HG03378 (cell line): ENCODE data around the gene SH3BP2.
A peak's percentile ranks its signal among the peaks of the same experiment; 100 is the strongest.

Experiments
- ATAC-seq: cut with Tn5 transposase; IDR thresholded peaks from one replicate; pipeline ENCODE4 v1.9.1; 2021; ENCODE audit warnings: mild to moderate bottlenecking, moderate library complexity; ENCODE audit not compliant: unreplicated experiment

The SH3BP2 gene

DNA sequence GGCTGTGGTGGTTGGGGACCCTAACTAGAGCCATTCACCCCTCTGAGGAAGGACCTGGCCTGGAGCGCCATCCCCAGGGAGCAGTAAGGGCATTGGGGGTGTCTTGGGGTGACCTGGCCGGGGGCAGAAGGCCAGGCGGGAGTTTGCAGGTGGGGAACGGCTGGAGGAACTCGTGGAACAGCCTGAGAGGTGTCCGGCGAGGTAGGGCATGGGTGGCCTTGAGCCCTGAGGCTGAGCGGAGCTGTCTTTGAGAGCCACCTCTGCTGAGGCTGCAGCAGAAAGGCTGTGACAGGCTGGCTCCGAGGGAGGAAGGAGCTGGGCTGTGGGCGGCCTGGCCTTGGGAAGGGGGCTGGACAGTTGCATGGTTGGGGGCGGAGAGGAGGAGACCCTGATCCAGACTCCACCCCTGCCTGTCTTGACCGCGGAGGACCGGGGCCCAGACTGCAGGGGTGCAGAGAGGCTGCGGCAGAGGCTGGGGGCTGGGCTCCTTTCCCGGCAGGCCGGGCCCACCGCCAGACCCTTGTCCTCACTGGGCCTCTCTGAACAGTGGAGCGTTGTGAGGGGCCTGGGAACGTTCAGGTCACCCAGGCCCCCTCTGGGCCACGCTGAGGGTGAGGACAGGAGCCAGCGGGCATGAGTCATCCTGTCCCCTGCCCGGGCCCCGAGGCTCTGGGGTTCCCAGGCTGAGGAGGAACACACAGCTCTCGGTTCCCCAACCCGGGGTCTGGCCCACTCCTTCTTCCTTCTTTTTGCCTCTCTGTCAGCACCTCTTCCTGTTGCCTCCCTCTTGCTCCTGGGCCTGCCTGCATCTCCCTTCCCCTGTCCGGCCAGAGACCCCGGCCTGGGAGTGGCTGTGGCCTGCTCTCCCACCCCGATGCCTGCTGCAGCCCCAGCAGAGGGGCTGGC lies 8.1 kb downstream of the SH3BP2 start:
- no peak for ATAC-seq

DNA sequence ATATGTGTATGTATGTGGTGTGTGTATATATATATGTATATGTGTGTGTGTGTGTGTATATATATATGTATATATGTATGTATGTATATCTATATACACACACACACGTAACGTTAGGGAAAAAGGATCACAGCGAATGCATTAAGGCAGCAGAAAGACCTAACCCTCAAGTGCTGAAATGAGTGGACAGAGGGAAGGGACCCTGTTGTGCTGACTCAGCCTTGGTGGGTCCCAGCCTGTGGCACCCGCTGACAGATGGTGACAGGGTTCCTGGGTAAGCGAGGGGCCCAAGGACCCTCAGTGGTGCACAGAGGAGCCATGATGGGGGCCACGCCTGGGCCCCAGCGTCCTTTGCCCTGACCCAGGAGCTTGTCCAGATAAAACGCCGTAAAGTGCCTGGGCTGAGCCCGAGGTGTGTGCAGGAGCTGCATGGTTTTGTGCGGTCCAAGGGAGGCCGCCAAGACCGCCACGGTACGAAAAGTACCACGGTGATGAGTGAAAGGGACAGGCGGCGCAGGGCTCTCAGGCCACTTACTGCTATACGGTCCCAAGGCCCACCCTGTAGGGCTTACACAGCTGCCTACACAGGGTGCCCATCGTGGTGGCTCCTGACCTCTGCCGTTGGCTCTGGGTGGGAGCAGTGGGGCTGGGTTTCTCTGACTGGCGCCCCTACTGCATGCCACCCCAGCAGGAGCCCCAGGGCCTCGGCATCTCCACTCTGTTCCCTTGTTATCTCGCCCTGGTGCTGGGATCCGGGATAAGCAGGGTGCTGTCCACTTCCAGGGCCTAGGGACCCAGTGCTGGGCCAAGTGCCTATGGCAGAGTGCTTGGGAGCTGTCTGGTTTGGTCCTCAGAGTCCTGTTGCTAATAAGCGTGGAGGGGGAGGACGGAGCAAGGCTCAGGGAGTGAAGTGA lies 10.0 kb downstream of the SH3BP2 start:
- ATAC-seq, result no peak

DNA sequence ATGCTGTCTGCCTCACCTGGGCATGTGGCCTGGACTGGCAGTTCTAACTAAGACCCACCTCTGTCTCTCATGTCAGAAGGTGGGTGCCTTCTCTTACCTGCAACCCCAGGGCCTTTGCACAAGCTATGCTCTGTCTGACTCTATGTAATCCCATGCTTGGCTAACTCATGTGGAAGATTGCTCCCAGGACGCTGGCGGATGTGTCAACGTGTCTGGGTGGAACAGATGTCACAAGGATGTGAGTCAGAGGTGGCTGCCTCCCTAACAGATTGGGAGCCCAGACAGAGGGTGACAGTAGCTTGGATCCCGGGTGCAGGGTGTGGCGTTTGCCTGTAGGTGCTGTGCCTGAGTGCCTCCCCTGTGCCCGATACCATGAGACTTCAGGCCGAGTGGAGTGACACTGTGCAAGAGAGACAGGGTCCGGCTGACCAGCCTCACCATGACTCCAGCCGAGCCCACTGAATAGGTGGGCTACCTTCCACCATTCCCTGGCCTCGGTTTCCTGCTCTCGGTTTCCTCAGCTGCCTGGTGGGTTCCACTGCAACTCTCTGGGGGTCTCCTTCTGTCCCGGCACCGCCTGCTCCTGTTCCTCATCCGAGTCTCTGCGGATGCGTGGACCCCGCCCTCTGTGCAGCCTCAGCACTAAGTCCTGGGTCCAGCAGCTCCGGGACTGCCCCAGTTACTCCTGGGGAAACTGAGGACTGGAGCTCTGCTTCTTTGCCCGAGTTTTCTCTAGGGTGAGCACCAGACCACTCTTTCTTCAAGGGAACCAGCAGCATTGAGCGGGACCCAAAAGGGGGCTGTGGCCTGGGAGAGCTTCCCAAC lies 11.0 kb downstream of the SH3BP2 start:
- ATAC-seq, result no peak

DNA sequence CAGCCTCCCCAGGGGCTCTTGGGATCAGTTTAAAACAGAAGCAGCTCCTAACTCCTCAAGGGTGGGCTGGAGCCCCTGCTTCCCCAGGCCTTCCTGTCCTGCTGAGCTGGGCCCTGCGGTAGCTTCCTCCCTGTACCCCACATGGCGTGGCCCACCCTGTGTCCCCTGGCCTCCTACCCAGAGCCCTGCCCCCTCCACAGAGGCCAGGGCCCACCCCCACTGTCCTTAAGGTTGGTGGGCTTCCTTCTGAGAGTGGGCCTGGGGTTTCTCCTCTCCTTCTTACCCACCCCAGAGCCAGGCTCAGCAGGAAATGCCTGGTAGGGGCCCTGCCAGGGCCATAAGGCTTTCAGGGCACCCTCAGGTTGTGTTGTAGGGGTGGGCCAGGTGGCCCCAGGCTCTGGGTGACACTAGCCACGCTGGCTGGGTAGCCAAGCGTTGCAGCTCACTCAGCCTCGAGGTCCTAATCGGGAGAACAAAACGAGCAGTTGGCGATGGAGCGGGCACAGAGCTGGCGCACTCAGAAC lies 11.6 kb downstream of the SH3BP2 start:
- ATAC-seq, result no peak

DNA sequence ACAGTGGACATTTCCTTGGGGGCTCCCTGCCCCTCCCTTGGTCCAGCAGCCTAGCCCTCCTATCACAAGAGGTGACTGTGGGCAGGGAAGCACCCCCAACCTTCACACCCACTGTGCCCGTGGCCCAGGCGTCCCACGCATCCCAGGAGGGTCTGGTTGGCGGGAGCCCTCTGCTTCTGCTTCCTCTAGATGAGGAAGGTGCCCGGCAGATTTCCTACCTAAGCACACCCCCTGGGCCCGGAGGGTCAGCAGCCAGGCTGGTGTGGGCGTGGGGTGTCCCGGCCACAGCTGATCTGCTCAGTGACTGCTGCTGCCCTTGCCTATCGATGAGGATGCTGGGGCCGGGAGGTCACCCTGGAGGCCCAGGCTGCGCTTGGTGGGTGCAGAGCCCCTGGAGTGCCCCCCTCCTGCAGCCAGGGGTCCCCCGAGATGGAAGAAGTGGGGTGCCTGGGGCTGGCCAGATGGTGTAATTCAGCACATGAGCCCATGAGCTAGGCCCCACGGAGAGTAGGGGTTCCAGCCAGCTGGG lies 12.2 kb downstream of the SH3BP2 start:
- ATAC-seq, result no peak

DNA sequence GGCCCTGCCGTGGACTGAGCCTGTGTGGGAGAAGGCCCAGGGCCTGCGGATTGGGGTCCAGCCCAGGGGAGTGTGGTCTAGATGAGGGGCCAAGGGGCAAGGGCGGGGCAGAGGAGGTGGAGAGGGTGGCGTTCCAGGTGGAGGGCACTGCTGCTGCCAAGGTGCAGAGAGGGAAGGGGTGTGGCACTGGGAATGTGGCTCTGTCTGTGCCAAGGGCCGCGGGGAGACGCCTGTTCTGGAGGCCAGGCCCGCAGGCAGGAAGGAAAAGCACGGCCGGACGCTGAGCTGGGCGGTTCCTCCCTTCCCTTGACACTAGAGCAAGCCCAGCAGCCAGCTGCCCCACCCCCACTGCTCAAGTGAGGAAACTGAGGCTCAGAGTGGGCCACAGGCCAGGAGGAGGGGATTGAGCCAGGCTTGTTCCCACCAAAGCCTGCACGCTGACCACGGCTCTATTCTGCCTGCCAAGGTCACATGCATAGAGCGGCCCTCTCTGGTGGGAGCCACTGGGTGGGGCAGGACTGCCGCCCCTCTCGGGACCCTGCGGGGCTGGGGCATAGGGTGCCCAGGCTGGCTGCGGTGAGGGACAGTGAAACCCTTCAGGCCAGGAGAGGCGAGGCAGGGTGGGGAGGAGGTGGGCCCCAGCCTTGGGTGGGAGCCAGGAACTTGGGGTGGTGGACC lies 13.0 kb downstream of the SH3BP2 start:
- ATAC-seq, result no peak

DNA sequence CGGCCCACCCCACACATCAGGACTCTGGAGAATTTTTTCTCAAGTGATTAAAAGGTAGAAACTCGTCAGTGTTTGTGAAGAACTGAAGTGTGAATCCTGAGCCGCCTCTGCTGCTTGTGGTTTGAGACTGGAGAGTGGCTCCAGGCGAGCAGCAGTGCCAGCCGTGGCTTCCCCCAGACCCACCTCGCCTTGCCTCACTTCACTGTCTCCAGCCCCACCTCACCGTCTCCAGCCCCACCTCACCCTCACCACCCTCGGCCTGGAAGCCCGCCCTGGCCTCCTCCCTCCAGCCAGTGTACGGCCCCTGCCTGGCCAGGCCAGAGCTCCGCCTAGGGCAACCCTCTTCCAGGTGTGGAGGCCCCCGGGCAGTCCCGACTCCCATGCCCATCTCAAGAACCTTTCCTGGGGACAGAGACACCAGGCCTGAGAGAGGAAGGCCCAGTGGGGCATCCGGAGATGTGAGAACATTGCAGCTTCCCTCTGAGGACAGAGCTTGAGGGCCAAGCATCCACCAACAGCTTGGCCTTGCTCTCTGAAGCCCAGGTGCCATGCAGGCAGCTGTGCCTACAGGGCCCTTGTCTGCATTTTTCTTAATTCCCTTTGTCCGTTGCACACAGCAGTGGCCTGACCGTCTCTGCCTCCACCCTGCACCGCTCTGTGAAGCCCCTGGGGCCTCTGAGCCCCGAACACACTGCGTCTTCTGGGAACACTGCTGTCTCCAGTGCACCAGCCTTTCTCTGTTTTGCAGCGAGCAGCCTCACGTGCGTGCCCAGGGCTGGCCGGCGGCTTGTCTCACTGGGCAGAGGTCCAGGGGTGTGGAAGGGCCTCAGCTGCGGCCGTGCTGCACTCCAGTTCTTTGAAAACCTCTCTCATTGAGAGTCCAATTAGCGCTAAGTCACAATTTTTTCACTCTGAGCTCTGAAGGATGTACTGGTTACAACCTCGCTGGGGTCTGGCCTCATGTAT lies 13.8 kb downstream of the SH3BP2 start:
- ATAC-seq, result no peak

DNA sequence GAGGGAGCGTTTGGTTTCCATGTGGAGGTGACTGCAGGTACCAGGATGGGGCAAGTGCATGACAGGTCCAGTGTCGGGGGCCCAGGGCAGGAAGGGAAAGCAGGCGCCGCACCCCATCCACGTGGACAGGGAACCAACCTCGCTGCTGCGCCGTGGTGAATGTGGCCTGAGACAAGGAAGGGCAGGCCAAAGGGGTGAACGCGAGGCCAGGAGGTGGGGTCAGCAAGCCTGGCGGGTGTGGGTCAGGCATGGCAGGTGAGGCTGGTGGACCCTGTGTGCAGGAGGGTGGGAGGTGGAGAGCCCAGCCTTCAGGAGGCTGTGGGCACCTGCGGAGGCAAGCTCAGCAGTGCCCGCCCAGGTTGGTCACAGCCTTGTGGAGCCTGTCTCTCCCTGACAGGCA lies 14.7 kb downstream of the SH3BP2 start:
- ATAC-seq, result no peak

DNA sequence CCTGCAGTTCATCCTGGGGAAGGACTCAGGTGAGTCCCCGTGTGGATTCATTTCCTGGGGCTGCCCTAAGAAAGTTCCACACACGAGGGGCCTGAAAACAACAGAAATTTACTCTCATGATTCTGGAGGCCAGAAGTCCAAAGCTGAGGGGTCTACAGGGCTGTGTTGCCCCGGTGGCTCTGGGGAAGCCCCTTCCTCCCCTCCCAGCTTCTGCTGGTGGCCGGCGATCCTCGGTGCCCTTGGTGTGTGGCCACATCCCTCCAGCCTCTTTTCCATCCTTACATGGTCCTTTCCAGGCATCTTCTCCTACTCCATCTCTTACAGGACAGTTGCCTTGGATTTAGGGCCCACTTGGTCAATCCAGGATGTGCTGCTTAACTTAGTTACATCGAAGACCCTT lies 15.1 kb downstream of the SH3BP2 start:
- no peak for ATAC-seq

DNA sequence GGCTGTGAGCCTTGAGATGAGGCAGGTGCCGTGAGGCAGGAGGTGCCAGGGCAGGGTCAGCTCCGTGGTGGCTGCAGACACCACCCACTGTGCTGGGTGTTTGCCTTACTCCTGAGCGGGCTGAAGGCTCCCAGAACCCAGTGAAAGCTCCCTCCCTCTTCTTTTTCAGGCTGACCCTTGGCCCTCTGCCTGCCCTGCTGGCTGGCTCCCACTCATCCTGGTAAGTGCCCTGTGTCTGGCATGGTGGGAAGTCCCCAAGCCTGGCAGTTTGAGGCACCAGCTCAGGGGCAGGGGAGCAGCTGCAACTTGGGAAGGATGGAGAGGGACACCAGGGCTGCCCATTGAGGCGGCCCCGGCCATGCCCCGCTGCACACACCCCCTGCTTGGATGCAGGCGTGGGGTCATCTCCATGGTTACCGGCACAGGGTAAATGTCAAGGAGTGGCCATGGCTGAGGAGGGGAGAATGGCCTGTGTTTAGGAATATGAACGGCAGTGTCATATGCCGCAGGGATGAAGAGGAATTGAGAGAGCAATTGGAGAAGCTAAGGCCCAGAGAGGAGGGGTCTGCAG lies 16.8 kb downstream of the SH3BP2 start:
- no peak for ATAC-seq

DNA sequence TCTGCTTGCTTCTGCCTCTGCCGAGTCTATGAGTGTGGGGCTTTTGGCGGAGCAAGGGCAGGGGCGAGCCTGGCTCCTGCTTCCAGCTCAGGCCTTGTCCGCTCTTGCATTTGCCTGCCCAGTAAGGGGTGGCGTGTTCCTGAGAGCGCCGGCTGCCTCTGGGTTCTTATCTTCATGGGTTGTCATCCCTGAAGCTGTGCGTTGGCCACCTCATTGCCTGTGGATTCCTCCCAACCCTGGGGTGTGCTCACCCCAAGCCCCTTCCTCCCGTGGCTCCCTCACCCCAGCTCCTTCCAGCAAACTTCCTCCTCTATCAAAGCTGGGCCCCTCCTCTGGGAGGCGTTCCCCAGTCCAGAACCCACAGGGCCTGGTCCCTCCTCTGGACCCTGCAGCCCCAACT lies 17.5 kb downstream of the SH3BP2 start:
- ATAC-seq, result no peak

DNA sequence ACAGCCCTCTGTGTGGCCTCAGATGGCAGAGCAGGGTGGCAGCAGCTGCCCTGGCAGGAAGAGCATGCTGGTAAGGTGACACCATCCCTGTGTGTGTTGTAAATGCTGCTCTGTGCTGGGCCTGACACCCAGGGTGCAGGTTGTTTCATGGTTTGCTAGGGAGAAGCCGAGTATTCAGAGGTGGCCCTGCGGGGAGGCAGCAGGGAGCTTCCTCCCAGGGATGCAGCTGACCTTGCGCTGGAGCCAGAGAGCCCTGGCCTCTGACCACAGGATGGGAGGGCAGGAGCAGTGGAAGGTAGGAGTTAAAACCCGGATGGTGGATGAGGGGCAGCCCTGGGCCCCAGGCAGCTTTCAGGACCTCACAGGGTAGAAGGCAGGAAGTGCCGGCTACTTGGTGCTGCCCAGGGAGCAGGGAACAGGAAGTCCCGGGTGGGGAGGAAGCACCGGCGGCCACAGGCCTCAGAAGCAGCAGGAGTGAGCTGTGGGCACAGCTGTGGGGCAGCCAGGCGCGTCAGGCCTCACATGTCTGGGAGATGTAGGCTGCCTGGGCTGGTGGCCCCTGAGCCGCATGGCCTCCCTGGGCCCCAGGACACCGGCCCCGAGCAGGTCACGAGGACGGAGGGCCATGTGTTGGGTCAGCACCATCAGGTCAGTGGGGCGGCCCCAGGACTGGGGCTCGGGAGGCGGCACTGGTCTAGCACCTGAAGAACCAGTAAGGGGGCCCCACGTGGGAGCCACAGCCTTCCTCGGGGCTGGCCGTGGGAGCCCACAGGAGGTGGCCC lies 19.1 kb downstream of the SH3BP2 start:
- peak; percentile 56 for ATAC-seq

DNA sequence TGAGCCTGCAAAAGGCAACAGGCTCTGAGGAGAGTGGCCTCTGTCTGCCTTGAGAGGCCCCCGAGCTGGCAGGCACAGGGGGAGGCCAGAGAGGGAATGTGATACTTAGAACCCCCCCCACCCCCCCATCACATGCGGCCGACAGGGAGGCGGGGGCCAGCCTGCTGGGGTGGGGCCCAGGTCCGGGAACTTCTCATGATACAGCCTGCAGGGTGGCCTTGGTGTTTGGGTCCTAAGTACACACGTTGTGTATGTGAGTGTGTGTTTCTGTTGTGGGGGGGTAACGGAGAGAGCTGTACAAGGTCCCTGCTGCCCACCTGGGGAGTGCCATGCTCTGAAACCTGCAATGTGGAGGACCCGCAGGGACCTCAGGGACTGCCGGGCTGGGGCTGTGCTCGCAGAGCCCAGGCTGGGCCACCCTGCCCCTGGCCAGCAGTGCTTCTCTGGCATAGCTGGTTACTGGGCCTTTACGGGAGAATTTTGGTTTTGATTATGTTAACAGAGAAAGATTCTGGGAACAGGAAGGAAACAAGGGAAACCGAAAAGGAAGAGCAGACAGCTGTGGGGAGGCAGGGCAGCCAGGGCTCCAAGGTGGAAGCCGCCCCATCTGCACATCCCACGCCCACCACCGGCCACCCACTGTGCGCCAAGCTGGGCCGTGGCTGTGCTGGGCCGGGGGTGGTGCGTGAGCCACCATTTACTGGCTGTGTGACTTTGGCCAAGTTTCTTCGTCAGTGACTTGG lies 19.9 kb downstream of the SH3BP2 start:
- peak; percentile 12 for ATAC-seq

DNA sequence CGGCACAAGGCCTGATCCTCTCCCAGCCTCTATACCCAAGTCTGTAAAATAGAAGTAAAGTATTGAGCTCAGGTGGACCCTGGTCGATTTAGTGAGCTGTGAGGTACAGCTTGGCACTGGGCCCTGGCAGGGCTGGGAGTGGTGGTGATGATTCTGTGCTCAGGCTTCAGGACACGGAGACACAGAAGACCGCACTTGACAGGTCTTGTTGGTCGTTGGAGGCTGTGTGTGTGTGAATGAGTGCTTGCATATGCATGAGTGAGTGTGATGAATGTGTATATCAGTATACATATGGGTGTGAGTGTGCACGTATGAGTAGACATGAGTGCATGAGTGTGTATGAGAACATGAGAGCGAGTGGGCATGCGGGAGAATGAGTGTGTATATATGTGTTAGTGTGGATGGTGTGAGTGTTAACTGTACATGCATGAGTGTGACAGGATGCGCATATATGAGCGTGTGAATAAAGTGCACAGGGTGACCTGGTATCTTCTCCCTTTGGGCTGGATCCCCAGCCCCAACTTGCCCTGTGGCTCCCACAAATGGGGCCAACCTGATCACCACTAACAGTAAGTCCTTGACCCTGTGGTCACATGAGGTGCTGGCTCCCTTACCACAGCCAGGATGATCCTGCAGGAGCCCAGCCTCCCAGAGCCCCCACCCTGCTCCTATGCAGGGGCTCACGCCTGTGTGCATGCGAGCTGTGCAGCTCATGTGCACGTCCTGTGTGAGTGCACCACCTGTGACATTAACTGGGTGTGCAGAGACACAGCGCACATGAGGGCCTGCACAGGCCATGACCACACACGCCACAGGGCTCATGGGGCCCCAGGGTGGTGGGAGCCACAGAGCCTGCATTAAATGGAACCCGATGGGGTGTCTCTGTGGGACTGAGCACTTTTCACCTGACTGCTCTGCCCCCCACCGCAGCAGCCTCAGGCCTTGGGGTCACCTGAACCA lies 20.8 kb downstream of the SH3BP2 start:
- no peak for ATAC-seq

DNA sequence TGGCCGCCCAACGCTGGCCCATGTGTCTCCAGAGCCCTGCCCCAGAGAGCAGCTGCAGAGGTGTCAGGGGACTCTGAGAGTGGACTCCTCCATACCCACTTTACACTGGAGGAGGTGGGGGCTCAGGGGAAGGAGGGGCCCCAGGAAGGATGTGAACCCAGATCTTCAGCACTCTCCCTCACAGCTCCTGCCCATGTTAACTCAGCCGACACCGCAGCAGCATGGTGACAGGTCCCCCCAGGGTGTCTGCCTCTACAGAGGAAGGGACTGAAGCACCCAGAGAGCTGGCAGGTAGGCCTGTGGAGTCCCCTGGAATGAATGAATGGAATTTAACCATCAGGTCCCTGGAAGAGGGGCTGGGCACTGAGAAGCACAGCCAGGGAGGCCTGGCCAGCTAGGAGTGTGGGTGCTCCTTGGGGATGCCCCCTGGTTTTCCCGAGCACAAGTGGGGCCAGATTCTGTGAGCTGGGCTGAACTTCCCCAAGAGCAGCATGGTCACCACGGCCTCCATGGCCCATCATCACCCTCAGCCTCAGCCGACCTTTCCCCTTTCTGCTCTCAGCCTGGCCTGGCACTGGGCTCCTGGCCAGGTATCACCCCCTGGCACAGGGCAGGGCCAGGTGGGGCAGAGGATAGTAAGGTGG lies 21.9 kb downstream of the SH3BP2 start:
- ATAC-seq, result no peak
